Endothelial cell of umbilical vein (primary cell): Measurements from ENCODE around the gene HGFAC. TPM values are rescaled to one million over a fixed set of nuclear protein-coding genes. Genes with fewer than 3 reads are reported as not detected.

Experiments
- BruUV-seq: library from RNA; stranded (reverse); fragments of 400-500 nt; replicated peaks from 2 replicates; lab custom pipeline; 2021; lab: Mats Ljungman, UMichigan
- CTCF ChIA-PET: fragments of 300-600, 350-600 bp; sonication (Branson Sonifier 250); formaldehyde crosslinking; loops from one replicate; lab custom pipeline; 2021; ENCODE audit warnings: antibody characterized with exemption, inconsistent platforms; lab: Charles Lee
- POLR2A ChIA-PET: fragments of 300-600, 350-600 bp; sonication (Branson Sonifier 250); formaldehyde crosslinking; loops from one replicate; lab custom pipeline; 2021; ENCODE audit warnings: antibody characterized with exemption, inconsistent platforms; lab: Charles Lee
- DNase-seq: peaks from one replicate; pipeline ENCODE4 v3.0.0-alpha.2; 2011; ENCODE audit warnings: low read depth, low spot score
- FAIRE-seq: peaks from 2 replicates; lab custom pipeline; 2011; peaks lifted over from hg19 to GRCh38; lab: Jason Lieb, UNC
- H2AFZ ChIP-seq: 2 replicates; pipeline ENCODE4 v1.6.0; 2012; ENCODE audit warnings: low read depth, low read length, control low read depth, inconsistent platforms
- H3K27ac ChIP-seq: 2 replicates; pipeline ENCODE4 v1.5.1; 2011; ENCODE audit warnings: low read depth, mild to moderate bottlenecking, control low read depth, low read length, moderate library complexity; ENCODE audit not compliant: insufficient read depth
- H3K27me3 ChIP-seq, 2 experiments: 2 replicates each; pipeline versions ENCODE4 v1.6.0 to v1.6.1; 2011; ENCODE audit warnings: low read length in 2 of 2, mixed read lengths in 1 of 2; ENCODE audit not compliant: control insufficient read depth in 2 of 2, insufficient read depth in 2 of 2
- H3K36me3 ChIP-seq, 2 experiments: 2 replicates in 1 of 2; 3 replicates in 1 of 2; pipeline ENCODE4 v1.5.1; 2011; ENCODE audit warnings: low read length in 2 of 2, mild to moderate bottlenecking in 1 of 2, moderate library complexity in 1 of 2; ENCODE audit not compliant: control insufficient read depth in 2 of 2, insufficient read depth in 2 of 2; ENCODE audit errors: extremely low read depth in 1 of 2
- H3K4me1 ChIP-seq: 3 replicates; pipeline ENCODE4 v1.5.1; 2011; ENCODE audit warnings: mild to moderate bottlenecking, low read length; ENCODE audit not compliant: control insufficient read depth, insufficient read depth; ENCODE audit errors: extremely low read depth
- H3K4me2 ChIP-seq: 2 replicates; pipeline ENCODE4 v1.6.1; 2011; ENCODE audit warnings: low read length, control low read depth, mixed read lengths; ENCODE audit not compliant: insufficient read depth
- H3K4me3 ChIP-seq, 3 experiments: fragments of 200-600 bp in 1 of 3; sonication (generic), shearing (Covaris generic) in 1 of 3; replicated peaks in 1 of 3; 2 replicates each; pipeline ENCODE4 v1.5.1; 2011 to 2016; ENCODE audit warnings: control low read depth in 3 of 3, low read length in 3 of 3, mild to moderate bottlenecking in 2 of 3, inconsistent platforms in 1 of 3, low read depth in 1 of 3, moderate library complexity in 1 of 3; ENCODE audit not compliant: insufficient read depth in 1 of 3
- H3K79me2 ChIP-seq: 2 replicates; pipeline ENCODE4 v1.6.0; 2012; ENCODE audit warnings: low read length, inconsistent platforms; ENCODE audit not compliant: control insufficient read depth, insufficient read depth
- H3K9ac ChIP-seq: replicated peaks from 2 replicates; pipeline ENCODE3; 2011; ENCODE audit warnings: low read length, control low read depth; ENCODE audit not compliant: insufficient read depth; ENCODE audit errors: extremely low read depth
- H3K9me1 ChIP-seq: replicated peaks from 3 replicates; pipeline ENCODE4 v1.6.0; 2011; ENCODE audit warnings: mild to moderate bottlenecking, low read length; ENCODE audit not compliant: control insufficient read depth, insufficient read depth; ENCODE audit errors: extremely low read depth
- H3K9me3 ChIP-seq: replicated peaks from 2 replicates; pipeline ENCODE4 v1.5.1; 2012; ENCODE audit warnings: low read length, inconsistent platforms; ENCODE audit not compliant: control insufficient read depth, insufficient read depth
- H4K20me1 ChIP-seq: replicated peaks from 2 replicates; pipeline ENCODE3; 2011; ENCODE audit warnings: mild to moderate bottlenecking, low read length; ENCODE audit not compliant: control insufficient read depth, insufficient read depth; ENCODE audit errors: extremely low read depth
- EZH2 ChIP-seq: IDR thresholded peaks from 2 replicates; pipeline ENCODE4 v1.6.1; 2012; ENCODE audit warnings: borderline replicate concordance, low read depth, mild to moderate bottlenecking, moderate library complexity, low read length, inconsistent platforms; ENCODE audit not compliant: severe bottlenecking
- FOS ChIP-seq: IDR thresholded peaks from 2 replicates; pipeline ENCODE4 v1.6.1; 2011; ENCODE audit warnings: mild to moderate bottlenecking, low read length, moderate library complexity, borderline replicate concordance; ENCODE audit not compliant: insufficient read depth
- GATA2 ChIP-seq: IDR thresholded peaks from 2 replicates; pipeline ENCODE4 v1.7.0; 2011; ENCODE audit warnings: low read depth, mild to moderate bottlenecking, moderate library complexity, mixed read lengths, low read length; ENCODE audit not compliant: insufficient read length, insufficient read depth
- JUN ChIP-seq: IDR thresholded peaks from 2 replicates; pipeline ENCODE4 v1.6.1; 2011; ENCODE audit warnings: borderline replicate concordance, low read depth; ENCODE audit not compliant: insufficient read length, insufficient read depth
- MYC ChIP-seq: IDR thresholded peaks from one replicate; pipeline ENCODE4 v1.6.1; 2011; ENCODE audit warnings: mild to moderate bottlenecking, low read depth, low read length
- POLR2A ChIP-seq: IDR thresholded peaks from 2 replicates; pipeline ENCODE4 v1.6.1; 2012; ENCODE audit warnings: low read depth, mild to moderate bottlenecking, control low read depth, low read length
- POLR2AphosphoS5 ChIP-seq: IDR thresholded peaks from 2 replicates; pipeline ENCODE4 v1.6.1; 2012; ENCODE audit warnings: low read depth, mild to moderate bottlenecking, control low read depth, low read length, moderate library complexity; ENCODE audit not compliant: insufficient read depth
- dilution Hi-C: fragments of 300-500 bp; cut with MboI; formaldehyde crosslinking; loops from one replicate; pipeline ENCODE4 v1.15.0; 2019; ENCODE audit warnings: low sequenced_read_pairs; ENCODE audit not compliant: extremely low pct_ligation_motif_present
- intact Hi-C: fragments of 100-400 bp; cut with micrococcal nuclease; formaldehyde crosslinking; loops from one replicate; pipeline ENCODE4 v1.10.0; 2022
- polyA plus RNA-seq, 4 experiments: library from polyadenylated mRNA; depleted of rRNA in 3 of 4; stranded (reverse) in 3 of 4; unstranded in 1 of 4; fragments of >200 nt; gene quantifications; 2 replicates each; pipeline versions ENCODE4 v1.2.1 to v1.2.3, GENCODE V29; 2011 to 2012; ENCODE audit warnings: missing spikeins in 1 of 4
- total RNA-seq: library from RNA; stranded (reverse); gene quantifications from 2 replicates; pipeline ENCODE4 v1.2.3, GENCODE V29; 2021
- TF ChIP-seq, protein P1 (sequence below), 2 donors: IDR thresholded peaks; 1 replicate in 1 of 2; 2 replicates in 1 of 2; pipeline ENCODE4 v1.5.1; 2011; ENCODE audit warnings: low read length in 2 of 2, mild to moderate bottlenecking in 2 of 2, moderate library complexity in 2 of 2, control low read depth in 1 of 2, inconsistent platforms in 1 of 2, low read depth in 1 of 2; ENCODE audit not compliant: insufficient read depth in 1 of 2; ENCODE audit errors: extremely low read depth in 1 of 2
- TF ChIP-seq, protein P2 (sequence below): IDR thresholded peaks from 2 replicates; pipeline ENCODE4 v1.6.1; 2011; ENCODE audit not compliant: insufficient read depth, insufficient read length

HGFAC gene
- total and polyA plus RNA-seq, 2 donors (not counting 3 experiments of a cell fraction or from before 2014, with no cell fraction given), result 0.36 to 0.49 TPM

DNA sequence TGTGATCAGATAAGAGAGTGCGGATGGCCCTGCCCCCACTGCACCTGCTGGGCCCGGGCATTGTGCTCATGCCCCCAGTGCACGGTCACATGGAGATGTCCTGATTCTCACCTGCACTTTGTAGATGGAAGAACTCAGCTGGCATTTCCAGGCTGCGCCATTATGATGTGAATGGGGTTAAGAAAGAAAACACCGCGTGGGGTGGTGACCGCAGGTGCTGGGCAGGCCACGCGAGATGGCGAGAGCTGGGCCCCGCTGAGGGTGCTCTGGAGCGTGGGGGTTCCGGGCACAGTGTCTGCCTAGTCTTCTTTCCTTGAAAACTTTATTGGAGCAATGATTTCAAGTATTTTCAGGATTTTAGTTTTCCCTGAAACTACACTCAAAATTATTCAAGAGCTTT, 17.8 kb upstream of the HGFAC start:
- no peak overlapping the region for H3K4me3 ChIP-seq
- no peak overlapping the region for H3K9ac ChIP-seq
- H4K20me1 ChIP-seq, result no peaks in the 10 kb centered on the region
- H3K9me1 ChIP-seq, result no peaks in the 10 kb centered on the region
- DNase-seq, result no peak
- ChIA-PET CTCF (no interaction called here), POLR2A (no interaction called here)
- intact Hi-C loops, result loop anchor here (10.0 kb wide), 1 partner anchor 179 kb away; the partner anchor contains the start of gene MSANTD1
- H3K36me3 ChIP-seq, result peaks cover 0 to 29% of the 10 kb centered on the region in 2 experiments
- H3K4me2 ChIP-seq, result no peak overlapping the region
- dilution Hi-C loops, result no loop called here
- no peak overlapping the region for H3K27ac ChIP-seq
- FAIRE-seq, result no peak
- BruUV-seq, result no TSS peak
- H2AFZ ChIP-seq, result no peak overlapping the region
- no peaks in the 10 kb centered on the region for H3K79me2 ChIP-seq
- no peaks in the 10 kb centered on the region for H3K27me3 ChIP-seq
- no peaks in the 10 kb centered on the region for H3K4me1 ChIP-seq
- no peaks in the 10 kb centered on the region for H3K9me3 ChIP-seq
- no peak for TF ChIP-seq JUN
- TF ChIP-seq, protein P1, sequence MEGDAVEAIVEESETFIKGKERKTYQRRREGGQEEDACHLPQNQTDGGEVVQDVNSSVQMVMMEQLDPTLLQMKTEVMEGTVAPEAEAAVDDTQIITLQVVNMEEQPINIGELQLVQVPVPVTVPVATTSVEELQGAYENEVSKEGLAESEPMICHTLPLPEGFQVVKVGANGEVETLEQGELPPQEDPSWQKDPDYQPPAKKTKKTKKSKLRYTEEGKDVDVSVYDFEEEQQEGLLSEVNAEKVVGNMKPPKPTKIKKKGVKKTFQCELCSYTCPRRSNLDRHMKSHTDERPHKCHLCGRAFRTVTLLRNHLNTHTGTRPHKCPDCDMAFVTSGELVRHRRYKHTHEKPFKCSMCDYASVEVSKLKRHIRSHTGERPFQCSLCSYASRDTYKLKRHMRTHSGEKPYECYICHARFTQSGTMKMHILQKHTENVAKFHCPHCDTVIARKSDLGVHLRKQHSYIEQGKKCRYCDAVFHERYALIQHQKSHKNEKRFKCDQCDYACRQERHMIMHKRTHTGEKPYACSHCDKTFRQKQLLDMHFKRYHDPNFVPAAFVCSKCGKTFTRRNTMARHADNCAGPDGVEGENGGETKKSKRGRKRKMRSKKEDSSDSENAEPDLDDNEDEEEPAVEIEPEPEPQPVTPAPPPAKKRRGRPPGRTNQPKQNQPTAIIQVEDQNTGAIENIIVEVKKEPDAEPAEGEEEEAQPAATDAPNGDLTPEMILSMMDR (IDR thresholded peaks at IDR 0.05; ENCODE audit: extremely low read depth in 1 of 2, insufficient read depth in 1 of 2, low read depth in 1 of 2, low read length in 2 of 2), result no peak

DNA sequence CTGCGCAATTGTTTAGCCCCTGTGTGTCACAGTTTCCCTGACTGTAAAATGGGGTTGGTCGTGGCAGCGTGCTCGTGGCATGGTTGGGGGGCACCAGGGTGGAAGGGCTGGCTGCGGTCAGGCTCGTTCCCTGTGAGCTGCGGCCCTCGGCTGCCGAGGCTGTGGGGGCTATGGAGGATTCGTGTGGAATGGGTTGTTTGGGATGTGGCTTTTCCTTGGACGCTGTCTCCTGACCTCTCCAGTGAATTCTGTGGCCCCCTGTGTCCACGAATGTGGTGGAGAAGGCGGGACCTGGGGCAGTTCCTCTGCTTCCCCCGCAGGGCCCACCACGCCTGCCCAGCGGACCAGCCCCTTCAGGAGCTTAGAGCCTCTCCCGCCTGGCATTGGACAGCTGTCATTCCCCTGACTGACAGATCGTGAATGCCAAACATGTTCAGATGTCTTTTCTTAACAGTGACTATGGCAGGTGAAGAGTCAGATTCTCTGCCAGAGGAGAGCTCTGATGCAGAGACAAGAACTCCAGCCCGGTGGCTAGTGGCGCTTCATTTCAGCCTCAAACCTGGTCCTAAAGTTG, 17.2 kb upstream of the HGFAC start:
- Histone ChIP-seq H3K9me3 (no peaks in the 10 kb centered on the region), H3K27me3 (no peaks in the 10 kb centered on the region), H3K36me3 (peaks cover 2 to 29% of the 10 kb centered on the region in 2 experiments), H3K79me2 (no peaks in the 10 kb centered on the region), H3K27ac (no peak overlapping the region), H3K4me1 (no peaks in the 10 kb centered on the region), H3K4me3 (no peak overlapping the region), H3K9ac (no peak overlapping the region), H2AFZ (no peak overlapping the region), H3K9me1 (no peaks in the 10 kb centered on the region), H3K4me2 (no peak overlapping the region), H4K20me1 (no peaks in the 10 kb centered on the region)
- dilution Hi-C loops, result no loop called here
- DNase-seq (no peak), FAIRE-seq (no peak)
- TF ChIP-seq JUN, result no peak
- no peak for TF ChIP-seq GATA2
- no peak for TF ChIP-seq EZH2
- TF ChIP-seq, protein P1 (IDR thresholded peaks at IDR 0.05; ENCODE audit: extremely low read depth in 1 of 2, insufficient read depth in 1 of 2, low read depth in 1 of 2, low read length in 2 of 2), result no peak
- TF ChIP-seq FOS, result no peak
- TF ChIP-seq POLR2AphosphoS5, result no peak
- TF ChIP-seq, protein P2, sequence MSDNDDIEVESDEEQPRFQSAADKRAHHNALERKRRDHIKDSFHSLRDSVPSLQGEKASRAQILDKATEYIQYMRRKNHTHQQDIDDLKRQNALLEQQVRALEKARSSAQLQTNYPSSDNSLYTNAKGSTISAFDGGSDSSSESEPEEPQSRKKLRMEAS, result no peak
- no peak for TF ChIP-seq MYC
- no peak for TF ChIP-seq POLR2A
- ChIA-PET POLR2A (no interaction called here), CTCF (no interaction called here)
- no TSS peak for BruUV-seq
- intact Hi-C loops, result loop anchor here (10.0 kb wide), 1 partner anchor 180 kb away; the partner anchor contains the start of gene MSANTD1
